Measurements from ENCODE around the gene SNRPA1.

The SNRPA1 gene

GRCh38 chr15:101318839-101319238, 23.8 kb upstream of the SNRPA1 start:
- no peak for DNase-seq (ENCODE audit: low read depth)

- no peak for DNase-seq (ENCODE audit: low read depth)
Measured at GRCh38 chr15:101318147-101318819, 23.2 kb upstream of the SNRPA1 start.

GRCh38 chr15:101317336-101317872, 22.4 kb upstream of the SNRPA1 start:
- DNase-seq (ENCODE audit: low read depth), result no peak

GRCh38 chr15:101316529-101316928, 21.5 kb upstream of the SNRPA1 start:
- no peak for DNase-seq (ENCODE audit: low read depth)

GRCh38 chr15:101315736-101316135, 20.7 kb upstream of the SNRPA1 start:
- no peak for DNase-seq (ENCODE audit: low read depth)

GRCh38 chr15:101314336-101315125, 19.5 kb upstream of the SNRPA1 start:
- no peak for DNase-seq (ENCODE audit: low read depth)

GRCh38 chr15:101313041-101313761, 18.2 kb upstream of the SNRPA1 start:
- DNase-seq (ENCODE audit: low read depth), result no peak

- DNase-seq (ENCODE audit: low read depth), result no peak
Measured at GRCh38 chr15:101310508-101310907, 15.5 kb upstream of the SNRPA1 start.

- DNase-seq (ENCODE audit: low read depth), result no peak
Measured at GRCh38 chr15:101310161-101310480, 15.1 kb upstream of the SNRPA1 start.

- no peak for DNase-seq (ENCODE audit: low read depth)
Measured at GRCh38 chr15:101309436-101310160, 14.6 kb upstream of the SNRPA1 start.

- no peak for DNase-seq (ENCODE audit: low read depth)
Measured at GRCh38 chr15:101308604-101309435, 13.8 kb upstream of the SNRPA1 start.

GRCh38 chr15:101307897-101308603, 13.0 kb upstream of the SNRPA1 start:
- DNase-seq (ENCODE audit: low read depth), result no peak

GRCh38 chr15:101307048-101307896, 12.2 kb upstream of the SNRPA1 start:
- DNase-seq (ENCODE audit: low read depth), result no peak

- DNase-seq (ENCODE audit: low read depth), result no peak
Measured at GRCh38 chr15:101306341-101307047, 11.4 kb upstream of the SNRPA1 start.

GRCh38 chr15:101305820-101306255, 10.8 kb upstream of the SNRPA1 start:
- DNase-seq (ENCODE audit: low read depth), result no peak

- DNase-seq (ENCODE audit: low read depth), result no peak
Measured at GRCh38 chr15:101303408-101303807, 8.4 kb upstream of the SNRPA1 start.

GRCh38 chr15:101296418-101297405, 1.7 kb upstream of the SNRPA1 start:
- DNase-seq (ENCODE audit: low read depth), result no peak

Measured in HS-27A (cell line).